HL-60 (cell line): ENCODE data around the gene CISD1.

Source experiments
- DNase-seq, 2 experiments: peaks; one replicate each; pipeline ENCODE4 v3.0.0-alpha.2; 2010 to 2020; ENCODE audit warnings: low read depth in 1 of 2, low spot score in 1 of 2
- H3K27ac ChIP-seq: fragments of 250-450 bp; sonication (Bioruptor Pico); replicated peaks from 2 replicates; pipeline ENCODE4 v1.5.1; 2020; ENCODE audit warnings: mild to moderate bottlenecking, moderate library complexity
- H3K27me3 ChIP-seq: fragments of 250-450 bp; sonication (Bioruptor Pico); 2 replicates; pipeline ENCODE4 v1.5.1; 2021; ENCODE audit warnings: mild to moderate bottlenecking, moderate library complexity; ENCODE audit not compliant: insufficient read depth, poor library complexity, severe bottlenecking
- H3K4me3 ChIP-seq: replicated peaks from 2 replicates; pipeline ENCODE4 v1.5.1; 2011; ENCODE audit warnings: mild to moderate bottlenecking, control low read depth, low read length; ENCODE audit not compliant: insufficient read depth
- CTCF ChIP-seq: IDR thresholded peaks from one replicate; pipeline ENCODE4 v1.5.1; 2011; ENCODE audit warnings: low read length, control low read depth, inconsistent platforms; ENCODE audit not compliant: insufficient read depth
- GABPA ChIP-seq: IDR thresholded peaks from 2 replicates; pipeline ENCODE4 v1.6.1; 2012; ENCODE audit warnings: low read depth
- POLR2AphosphoS5 ChIP-seq: IDR thresholded peaks from 2 replicates; pipeline ENCODE4 v1.6.1; 2012; ENCODE audit warnings: low read depth
- REST ChIP-seq: IDR thresholded peaks from 2 replicates; pipeline ENCODE4 v1.6.1; 2012; ENCODE audit warnings: low read depth; ENCODE audit not compliant: insufficient replicate concordance
- SPI1 ChIP-seq: IDR thresholded peaks from 2 replicates; pipeline ENCODE4 v1.6.1; 2012; ENCODE audit warnings: low read depth, mild to moderate bottlenecking, borderline replicate concordance

Gene CISD1

GRCh38 chr10:58293989-58294388 is 25.0 kb downstream of the CISD1 start:
- no peak for TF ChIP-seq REST
- no peak for TF ChIP-seq POLR2AphosphoS5
- Histone ChIP-seq H3K4me3 (no peak overlapping the region), H3K27me3 (no peaks in the 10 kb centered on the region), H3K27ac (no peak overlapping the region)
- no peak for DNase-seq

GRCh38 chr10:58299580-58299979 is 30.6 kb downstream of the CISD1 start:
- TF ChIP-seq CTCF = peak; percentile 56
- TF ChIP-seq REST = no peak
- TF ChIP-seq SPI1 = peak; percentile 31; the same call in 1 of the 2 replicates
- H3K27ac ChIP-seq = no peak overlapping the region
- H3K27me3 ChIP-seq = no peaks in the 10 kb centered on the region
- peak; percentile 11 to 71 for DNase-seq
- no peak overlapping the region for H3K4me3 ChIP-seq

- Histone ChIP-seq H3K27me3 (no peaks in the 10 kb centered on the region), H3K4me3 (no peak overlapping the region), H3K27ac (no peak overlapping the region)
- no peak for DNase-seq
- no peak for TF ChIP-seq SPI1
- no peak for TF ChIP-seq REST
- no peak for TF ChIP-seq CTCF
- TF ChIP-seq GABPA = no peak
- TF ChIP-seq POLR2AphosphoS5 = no peak
Observed at GRCh38 chr10:58300676-58301075, 31.7 kb downstream of the CISD1 start.

GRCh38 chr10:58302254-58302653 is 33.3 kb downstream of the CISD1 start:
- Histone ChIP-seq H3K27ac (no peak overlapping the region), H3K4me3 (no peak overlapping the region), H3K27me3 (peaks cover 3% of the 10 kb centered on the region)
- DNase-seq = no peak
- TF ChIP-seq POLR2AphosphoS5 (no peak), CTCF (no peak), SPI1 (no peak), GABPA (no peak), REST (no peak)
